GM19438 (cell line): ENCODE results near the gene THUMPD1.
"Not testable (repeated sequence)": the region's sequence is repeated elsewhere in the genome, so short reads cannot be mapped to it uniquely, and the experiment has no call there.

Experiments
- ATAC-seq: cut with Tn5 transposase; IDR thresholded peaks from one replicate; pipeline ENCODE4 v1.9.1; 2021; ENCODE audit warnings: low read depth; ENCODE audit not compliant: unreplicated experiment

The THUMPD1 gene

DNA sequence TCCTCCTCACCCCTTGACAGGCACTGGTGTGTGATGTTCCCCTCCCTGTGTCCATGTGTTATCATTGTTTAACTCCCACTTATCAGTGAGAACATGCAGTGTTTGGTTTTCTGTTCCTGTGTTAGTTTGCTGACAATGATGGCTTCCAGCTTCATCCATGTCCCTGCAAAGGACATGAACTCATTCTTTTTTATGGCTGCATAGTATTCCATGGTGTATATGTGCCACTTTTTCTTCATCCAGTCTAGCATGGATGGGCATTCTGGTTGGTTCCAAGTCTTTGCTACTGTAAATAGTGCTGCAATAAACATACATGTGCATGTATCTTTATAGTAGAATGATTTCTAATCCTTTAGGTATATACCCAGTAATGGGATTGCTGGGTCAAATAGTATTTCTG, 39.9 kb downstream of the THUMPD1 start:
- not testable (repeated sequence) for ATAC-seq

GRCh38 chr16:20696618-20697017, 45.0 kb downstream of the THUMPD1 start:
- ATAC-seq = no peak

GRCh38 chr16:20695024-20695423, 46.6 kb downstream of the THUMPD1 start:
- ATAC-seq = no peak

DNA sequence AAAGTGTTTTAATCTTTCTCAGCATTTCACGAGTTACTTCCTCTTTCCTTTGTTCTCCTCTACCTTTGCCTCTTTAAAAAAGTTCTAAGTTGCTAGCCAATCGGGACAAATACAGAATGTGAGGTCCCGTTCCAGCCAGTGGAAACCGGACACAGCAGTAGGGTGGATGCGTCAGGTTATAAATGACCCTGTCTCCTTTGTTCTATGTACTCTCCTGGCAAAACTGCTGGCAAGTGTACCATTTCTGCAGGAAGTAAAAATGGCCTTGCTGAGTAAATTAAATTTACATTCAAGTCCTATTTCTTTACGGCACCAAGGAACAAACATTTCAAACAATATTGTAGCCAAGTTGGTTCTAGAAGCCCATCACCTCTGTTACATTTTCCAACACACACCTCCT, 47.5 kb downstream of the THUMPD1 start:
- ATAC-seq = not testable (repeated sequence)

GRCh38 chr16:20689668-20690067, 52.0 kb downstream of the THUMPD1 start:
- ATAC-seq = no peak

- no peak for ATAC-seq
These were observed 57.8 kb downstream of the THUMPD1 start for GRCh38 chr16:20683812-20684211.
